Keratinocyte (primary cell): Measurements from ENCODE around the gene SLFN5. TPM values are rescaled to one million over a fixed set of nuclear protein-coding genes. Genes with fewer than 3 reads are reported as not detected.

Experiments
- DNase-seq: peaks from one replicate; pipeline ENCODE4 v3.0.0-alpha.2; 2011; ENCODE audit warnings: low read depth, missing footprints, low spot score
- FAIRE-seq: peaks from 2 replicates; lab custom pipeline; 2011; peaks lifted over from hg19 to GRCh38; lab: Jason Lieb, UNC
- H2AFZ ChIP-seq: 2 replicates; pipeline ENCODE4 v1.6.0; 2012; ENCODE audit warnings: low read length, control low read depth, inconsistent platforms; ENCODE audit not compliant: control insufficient read depth
- H3K27ac ChIP-seq: 2 replicates; pipeline ENCODE4 v1.5.1; 2011; ENCODE audit warnings: low read length; ENCODE audit not compliant: control insufficient read depth, insufficient read depth
- H3K27me3 ChIP-seq: 3 replicates; pipeline ENCODE4 v1.6.0; 2011; ENCODE audit warnings: low read length; ENCODE audit not compliant: control insufficient read depth, insufficient read depth; ENCODE audit errors: extremely low read depth
- H3K36me3 ChIP-seq, 2 experiments: 2 replicates in 1 of 2; 3 replicates in 1 of 2; pipeline ENCODE4 v1.5.1; 2011; ENCODE audit warnings: low read length in 2 of 2, mild to moderate bottlenecking in 1 of 2; ENCODE audit not compliant: control insufficient read depth in 2 of 2, insufficient read depth in 2 of 2; ENCODE audit errors: extremely low read depth in 1 of 2
- H3K4me1 ChIP-seq: 3 replicates; pipeline ENCODE4 v1.5.1; 2011; ENCODE audit warnings: low read length; ENCODE audit not compliant: control insufficient read depth, insufficient read depth; ENCODE audit errors: extremely low read depth
- H3K4me2 ChIP-seq: 3 replicates; pipeline ENCODE4 v1.6.0; 2011; ENCODE audit warnings: low read depth, low read length; ENCODE audit not compliant: control insufficient read depth, insufficient read depth; ENCODE audit errors: extremely low read depth
- H3K4me3 ChIP-seq, 3 experiments: fragments of 200-600 bp in 1 of 3; sonication (generic) in 1 of 3; 2 replicates in 2 of 3; 3 replicates in 1 of 3; pipeline ENCODE4 v1.5.1; 2011 to 2016; ENCODE audit warnings: low read length in 3 of 3, mild to moderate bottlenecking in 3 of 3, control low read depth in 2 of 3, inconsistent platforms in 1 of 3, low read depth in 1 of 3, mixed read lengths in 1 of 3, mixed run types in 1 of 3, moderate library complexity in 1 of 3; ENCODE audit not compliant: control insufficient read depth in 2 of 3, insufficient read depth in 2 of 3; ENCODE audit errors: extremely low read depth in 1 of 3
- H3K79me2 ChIP-seq: 2 replicates; pipeline ENCODE4 v1.6.0; 2012; ENCODE audit warnings: low read length; ENCODE audit not compliant: control insufficient read depth, insufficient read depth
- H3K9ac ChIP-seq: 3 replicates; pipeline ENCODE4 v1.6.0; 2011; ENCODE audit warnings: low read length; ENCODE audit not compliant: control insufficient read depth, insufficient read depth; ENCODE audit errors: extremely low read depth
- H3K9me1 ChIP-seq: 3 replicates; pipeline ENCODE4 v1.6.0; 2011; ENCODE audit warnings: low read length; ENCODE audit not compliant: control insufficient read depth, insufficient read depth; ENCODE audit errors: extremely low read depth
- H3K9me3 ChIP-seq: 2 replicates; pipeline ENCODE4 v1.5.1; 2012; ENCODE audit warnings: low read depth, low read length; ENCODE audit not compliant: control insufficient read depth
- H4K20me1 ChIP-seq: 3 replicates; pipeline ENCODE4 v1.6.0; 2011; ENCODE audit warnings: low read length; ENCODE audit not compliant: control insufficient read depth, insufficient read depth; ENCODE audit errors: extremely low read depth
- EZH2 ChIP-seq: IDR thresholded peaks from one replicate; pipeline ENCODE4 v1.6.1; 2012; ENCODE audit warnings: inconsistent platforms, mild to moderate bottlenecking, low read length, moderate library complexity
- dilution Hi-C: fragments of 300-500 bp; cut with MboI; formaldehyde crosslinking; loops from one replicate; pipeline ENCODE4 v1.7.0; 2020; ENCODE audit warnings: low sequenced_read_pairs; ENCODE audit not compliant: extremely low pct_ligation_motif_present
- polyA plus RNA-seq, 5 experiments: library from polyadenylated mRNA; depleted of rRNA in 3 of 5; stranded (reverse) in 3 of 5; stranded (forward) in 1 of 5; unstranded in 1 of 5; fragments of >200 nt; gene quantifications; 1 replicate in 1 of 5; 2 replicates in 3 of 5; 3 replicates in 1 of 5; pipeline versions ENCODE4 v1.2.1 to v1.2.3, GENCODE V29; 2011 to 2012; ENCODE audit warnings: missing spikeins in 2 of 5, low read depth in 1 of 5, low replicate concordance in 1 of 5
- TF ChIP-seq, protein P1 (sequence below), 3 experiments: IDR thresholded peaks in 1 of 3; conservative IDR thresholded peaks in 1 of 3; optimal IDR thresholded peaks in 1 of 3; 2 replicates in 2 of 3; 3 replicates in 1 of 3; pipeline versions ENCODE3 to v1.5.1; 2011; ENCODE audit warnings: low read length in 3 of 3, mild to moderate bottlenecking in 3 of 3, moderate library complexity in 2 of 3, control low read depth in 1 of 3, inconsistent platforms in 1 of 3; ENCODE audit not compliant: insufficient read depth in 2 of 3; ENCODE audit errors: extremely low read depth in 1 of 3

SLFN5 gene
- polyA plus RNA-seq, 1 donor (not counting 4 experiments of a cell fraction or from before 2014, with no cell fraction given) = 79.9 TPM

DNA sequence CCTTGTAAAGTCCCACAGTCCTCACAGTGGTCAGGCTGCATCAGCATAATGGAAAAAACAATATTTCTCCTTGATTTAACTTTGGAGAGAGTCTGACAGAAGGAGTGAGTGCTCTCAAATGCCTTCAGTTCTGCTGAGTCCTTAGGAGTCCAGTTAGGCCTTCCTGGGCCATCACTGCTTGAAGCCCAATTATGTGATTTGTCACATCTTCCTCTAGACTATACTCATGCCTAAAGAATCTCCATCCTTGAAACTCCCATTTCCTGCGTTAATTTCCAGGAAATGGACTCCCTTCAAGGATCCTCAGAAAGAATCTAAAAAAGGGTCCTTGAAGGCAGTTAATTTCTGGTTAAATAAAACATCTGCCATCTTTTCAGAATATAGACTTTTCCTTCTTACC is 52.8 kb downstream of the SLFN5 start:
- Histone ChIP-seq H3K79me2 (no peaks in the 10 kb centered on the region), H3K27ac (no peak overlapping the region), H3K4me1 (no peaks in the 10 kb centered on the region), H3K4me2 (no peak overlapping the region), H4K20me1 (no peaks in the 10 kb centered on the region), H3K9me1 (no peaks in the 10 kb centered on the region), H2AFZ (no peak overlapping the region), H3K9me3 (no peaks in the 10 kb centered on the region), H3K9ac (no peak overlapping the region), H3K4me3 (no peak overlapping the region), H3K36me3 (no peaks in the 10 kb centered on the region), H3K27me3 (peaks cover 4% of the 10 kb centered on the region)
- FAIRE-seq (no peak), DNase-seq (no peak)
- no peak for TF ChIP-seq EZH2
- TF ChIP-seq, protein P1, sequence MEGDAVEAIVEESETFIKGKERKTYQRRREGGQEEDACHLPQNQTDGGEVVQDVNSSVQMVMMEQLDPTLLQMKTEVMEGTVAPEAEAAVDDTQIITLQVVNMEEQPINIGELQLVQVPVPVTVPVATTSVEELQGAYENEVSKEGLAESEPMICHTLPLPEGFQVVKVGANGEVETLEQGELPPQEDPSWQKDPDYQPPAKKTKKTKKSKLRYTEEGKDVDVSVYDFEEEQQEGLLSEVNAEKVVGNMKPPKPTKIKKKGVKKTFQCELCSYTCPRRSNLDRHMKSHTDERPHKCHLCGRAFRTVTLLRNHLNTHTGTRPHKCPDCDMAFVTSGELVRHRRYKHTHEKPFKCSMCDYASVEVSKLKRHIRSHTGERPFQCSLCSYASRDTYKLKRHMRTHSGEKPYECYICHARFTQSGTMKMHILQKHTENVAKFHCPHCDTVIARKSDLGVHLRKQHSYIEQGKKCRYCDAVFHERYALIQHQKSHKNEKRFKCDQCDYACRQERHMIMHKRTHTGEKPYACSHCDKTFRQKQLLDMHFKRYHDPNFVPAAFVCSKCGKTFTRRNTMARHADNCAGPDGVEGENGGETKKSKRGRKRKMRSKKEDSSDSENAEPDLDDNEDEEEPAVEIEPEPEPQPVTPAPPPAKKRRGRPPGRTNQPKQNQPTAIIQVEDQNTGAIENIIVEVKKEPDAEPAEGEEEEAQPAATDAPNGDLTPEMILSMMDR (optimal IDR thresholded peaks at IDR 0.05 in 1 of 3, IDR thresholded peaks at IDR 0.05 in 1 of 3, conservative IDR thresholded peaks at IDR 0.05 in 1 of 3; ENCODE audit: extremely low read depth in 1 of 3, insufficient read depth in 2 of 3, low read length in 3 of 3) = no peak
- dilution Hi-C loops = no loop called here

- FAIRE-seq = no peak
These were observed 54.8 kb downstream of the SLFN5 start for GRCh38 chr17:35297666-35298065.

More at GRCh38 chr17:35297666-35298065, 54.8 kb downstream of the SLFN5 start:
- no peaks in the 10 kb centered on the region for H3K27me3 ChIP-seq
- dilution Hi-C loops = no loop called here
- no peak overlapping the region for H2AFZ ChIP-seq
- no peak overlapping the region for H3K4me3 ChIP-seq
- H3K9ac ChIP-seq = no peak overlapping the region
- TF ChIP-seq EZH2 = no peak
- TF ChIP-seq, protein P1 (optimal IDR thresholded peaks at IDR 0.05 in 1 of 3, IDR thresholded peaks at IDR 0.05 in 1 of 3, conservative IDR thresholded peaks at IDR 0.05 in 1 of 3; ENCODE audit: extremely low read depth in 1 of 3, insufficient read depth in 2 of 3, low read length in 3 of 3) = no peak
- no peaks in the 10 kb centered on the region for H3K9me1 ChIP-seq
- no peaks in the 10 kb centered on the region for H3K4me1 ChIP-seq
- H3K27ac ChIP-seq = no peak overlapping the region
- no peaks in the 10 kb centered on the region for H4K20me1 ChIP-seq
- DNase-seq = no peak
- H3K4me2 ChIP-seq = no peak overlapping the region
- H3K79me2 ChIP-seq = no peaks in the 10 kb centered on the region
- H3K36me3 ChIP-seq = no peaks in the 10 kb centered on the region
- peaks cover 3% of the 10 kb centered on the region for H3K9me3 ChIP-seq
